ENCODE results near the gene CHN2. TPM values are rescaled to one million over a fixed set of nuclear protein-coding genes. Genes with fewer than 3 reads are reported as not detected.

CHN2 gene
- total RNA-seq, 2 donors from 2014 or later = 4.1 to 4.8 TPM

DNA sequence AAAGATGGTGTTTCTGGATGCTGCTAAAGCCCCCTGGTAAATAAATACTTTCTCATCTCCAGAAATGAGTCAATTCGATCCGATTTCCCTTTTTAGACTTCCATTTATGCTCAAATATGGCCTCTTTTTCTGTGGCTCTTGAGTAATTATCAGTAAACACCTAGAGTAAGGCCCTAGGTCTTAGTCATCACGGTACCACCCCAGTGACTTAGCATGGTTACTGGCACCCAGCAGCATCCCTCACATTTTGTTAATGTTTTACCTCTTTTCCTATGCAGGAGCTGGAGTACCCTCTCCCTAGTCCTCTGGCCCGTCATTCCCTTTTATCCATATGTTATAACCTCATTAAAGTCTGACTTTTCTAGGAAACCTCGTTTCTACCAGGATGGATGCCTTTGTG lies 19.5 kb downstream of the CHN2 start:
- intact Hi-C loops (cut with DNase I) = no loop called here
- no peak for ATAC-seq
- no peak for DNase-seq

DNA sequence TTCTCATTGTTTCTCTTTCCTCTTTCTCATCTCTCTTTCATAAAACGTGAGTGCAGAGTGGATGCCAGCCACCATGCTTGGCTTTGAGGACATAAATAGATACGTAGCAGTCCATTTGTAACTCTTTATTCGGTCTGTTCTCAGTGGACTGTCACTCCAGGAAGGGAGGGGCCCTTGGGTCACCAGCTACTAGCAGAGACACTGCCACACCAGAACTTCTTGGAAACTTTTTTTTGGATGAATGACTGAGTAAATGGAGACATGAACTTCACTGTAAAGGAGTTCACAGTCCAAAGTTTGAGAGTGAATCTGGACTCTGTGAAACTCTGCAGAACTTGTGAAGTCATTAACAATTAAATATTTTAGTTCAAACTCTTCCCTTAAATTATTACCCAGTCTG lies 20.2 kb downstream of the CHN2 start:
- intact Hi-C loops (cut with DNase I) = no loop called here
- ATAC-seq (no peak), DNase-seq (no peak)

GRCh38 chr7:29216128-29216527 lies 21.6 kb downstream of the CHN2 start:
- no peak for DNase-seq
- ATAC-seq = no peak
- intact Hi-C loops (cut with DNase I) = no loop called here

- no peak for DNase-seq
- intact Hi-C loops (cut with DNase I) = no loop called here
- peak; percentile 27 to 80 for ATAC-seq
Measured at GRCh38 chr7:29217113-29217512, 22.5 kb downstream of the CHN2 start.

- ATAC-seq = no peak
- DNase-seq = no peak
- intact Hi-C loops (cut with DNase I) = no loop called here
Measured at GRCh38 chr7:29224726-29225125, 30.2 kb downstream of the CHN2 start.

DNA sequence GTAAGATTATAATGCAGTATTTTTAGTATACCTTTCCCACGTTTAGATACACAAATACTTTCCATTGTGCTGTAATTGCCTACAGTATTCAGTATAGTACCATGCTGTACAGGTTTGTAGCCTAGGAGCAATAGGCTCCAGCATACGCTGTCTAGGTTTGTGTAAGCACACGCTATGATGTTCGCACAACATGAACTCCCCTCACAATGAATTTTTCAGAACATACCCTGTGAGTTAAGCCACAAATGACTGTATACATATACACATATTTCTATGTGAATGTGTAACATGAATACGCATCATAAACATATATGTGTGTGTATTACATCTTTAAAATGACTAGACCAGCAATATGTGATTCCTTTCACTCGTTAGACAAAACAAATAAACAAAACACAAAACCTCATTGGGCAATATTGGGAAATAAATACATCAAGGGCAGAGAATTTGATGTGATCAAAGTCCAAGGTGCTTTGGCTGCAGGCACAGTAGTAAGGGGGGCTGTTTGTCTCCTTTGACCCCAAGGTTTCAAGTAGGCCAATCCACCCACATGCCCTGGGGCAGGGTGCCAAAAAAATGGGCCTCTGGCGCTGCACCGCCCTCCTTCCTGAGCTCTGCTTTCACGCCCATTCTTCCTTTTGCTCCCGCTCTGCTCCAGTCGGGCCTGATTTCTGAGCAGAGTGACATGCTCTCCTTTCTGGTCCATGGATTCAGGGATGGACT lies 33.9 kb downstream of the CHN2 start:
- ATAC-seq = no peak
- DNase-seq = no peak
- intact Hi-C loops (cut with DNase I) = no loop called here

GRCh38 chr7:29229066-29229465 lies 34.5 kb downstream of the CHN2 start:
- intact Hi-C loops (cut with DNase I) = no loop called here
- no peak for DNase-seq
- no peak for ATAC-seq

GRCh38 chr7:29229946-29230345 lies 35.4 kb downstream of the CHN2 start:
- no peak for ATAC-seq
- intact Hi-C loops (cut with DNase I) = no loop called here
- no peak for DNase-seq

DNA sequence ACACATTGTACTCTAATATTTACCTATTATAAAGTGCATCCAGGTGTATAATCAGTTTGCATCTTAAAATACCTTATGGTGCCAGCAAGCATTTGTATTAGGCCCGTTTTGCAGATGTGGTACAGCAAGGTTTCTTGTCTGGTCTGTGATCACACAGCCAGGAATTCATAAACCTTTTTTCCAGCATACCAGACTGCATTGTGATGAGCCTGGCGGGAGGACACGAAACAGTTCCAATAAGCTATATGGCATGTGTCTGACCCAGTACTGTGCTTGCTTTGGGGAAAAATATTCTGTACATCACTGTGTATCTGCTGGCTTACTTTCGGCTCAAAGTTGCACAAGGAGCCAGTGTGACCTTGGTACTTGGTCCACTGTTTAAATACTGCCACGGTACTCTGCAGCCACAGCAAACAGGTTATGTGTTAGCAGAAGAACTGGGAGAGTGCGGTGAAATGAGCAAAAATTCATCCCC lies 36.3 kb downstream of the CHN2 start:
- ATAC-seq (no peak), DNase-seq (no peak)
- intact Hi-C loops (cut with DNase I) = no loop called here

GRCh38 chr7:29231671-29232232 lies 37.2 kb downstream of the CHN2 start:
- ATAC-seq (no peak), DNase-seq (no peak)
- intact Hi-C loops (cut with DNase I) = no loop called here

GRCh38 chr7:29234438-29234837 lies 39.9 kb downstream of the CHN2 start:
- ATAC-seq = no peak
- DNase-seq = no peak
- intact Hi-C loops (cut with DNase I) = no loop called here

DNA sequence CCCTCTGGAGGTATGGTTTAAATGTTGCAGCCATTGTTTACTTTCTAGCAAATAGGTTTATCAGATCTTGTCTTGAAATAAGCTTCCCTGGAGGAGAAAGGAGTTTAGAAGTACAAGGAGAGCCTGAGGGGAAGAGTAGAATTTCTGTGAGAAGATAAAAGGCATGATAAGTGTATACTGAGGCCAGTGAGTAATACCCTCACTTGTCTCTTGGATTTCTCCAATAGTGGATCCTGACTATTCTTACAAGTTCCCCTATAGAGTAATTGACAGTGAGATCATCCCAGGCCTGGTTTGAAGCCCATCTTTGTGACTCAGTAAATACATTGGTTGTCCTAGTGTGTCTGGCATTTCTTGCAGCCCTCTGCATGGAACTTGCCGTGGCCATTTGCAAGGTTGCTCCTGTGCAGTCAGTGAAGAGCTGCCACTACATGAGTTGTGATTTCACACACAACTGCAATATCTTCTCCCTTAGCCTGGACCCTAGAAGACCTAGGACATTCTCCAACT lies 41.6 kb downstream of the CHN2 start:
- ATAC-seq = no peak
- intact Hi-C loops (cut with DNase I) = no loop called here
- DNase-seq = no peak

GRCh38 chr7:29236649-29237048 lies 42.1 kb downstream of the CHN2 start:
- intact Hi-C loops (cut with DNase I) = no loop called here
- DNase-seq = no peak
- peak in 1 of 2 donors; percentile 31 for ATAC-seq

- peak; percentile 38 for DNase-seq
- intact Hi-C loops (cut with DNase I) = no loop called here
Measured at GRCh38 chr7:29237489-29237888, 42.9 kb downstream of the CHN2 start.

GRCh38 chr7:29239638-29240037 lies 45.1 kb downstream of the CHN2 start:
- DNase-seq = no peak
- no peak for ATAC-seq
- intact Hi-C loops (cut with DNase I) = no loop called here

More at GRCh38 chr7:29237489-29237888, 42.9 kb downstream of the CHN2 start:
- peak; percentile 53 to 87 for ATAC-seq

- no peak for DNase-seq
- intact Hi-C loops (cut with DNase I) = no loop called here
- ATAC-seq = no peak
Measured at GRCh38 chr7:29242265-29242664, 47.7 kb downstream of the CHN2 start.

- no peak for ATAC-seq
- intact Hi-C loops (cut with DNase I) = no loop called here
- no peak for DNase-seq
Measured at GRCh38 chr7:29243910-29244655, 49.5 kb downstream of the CHN2 start.

DNA sequence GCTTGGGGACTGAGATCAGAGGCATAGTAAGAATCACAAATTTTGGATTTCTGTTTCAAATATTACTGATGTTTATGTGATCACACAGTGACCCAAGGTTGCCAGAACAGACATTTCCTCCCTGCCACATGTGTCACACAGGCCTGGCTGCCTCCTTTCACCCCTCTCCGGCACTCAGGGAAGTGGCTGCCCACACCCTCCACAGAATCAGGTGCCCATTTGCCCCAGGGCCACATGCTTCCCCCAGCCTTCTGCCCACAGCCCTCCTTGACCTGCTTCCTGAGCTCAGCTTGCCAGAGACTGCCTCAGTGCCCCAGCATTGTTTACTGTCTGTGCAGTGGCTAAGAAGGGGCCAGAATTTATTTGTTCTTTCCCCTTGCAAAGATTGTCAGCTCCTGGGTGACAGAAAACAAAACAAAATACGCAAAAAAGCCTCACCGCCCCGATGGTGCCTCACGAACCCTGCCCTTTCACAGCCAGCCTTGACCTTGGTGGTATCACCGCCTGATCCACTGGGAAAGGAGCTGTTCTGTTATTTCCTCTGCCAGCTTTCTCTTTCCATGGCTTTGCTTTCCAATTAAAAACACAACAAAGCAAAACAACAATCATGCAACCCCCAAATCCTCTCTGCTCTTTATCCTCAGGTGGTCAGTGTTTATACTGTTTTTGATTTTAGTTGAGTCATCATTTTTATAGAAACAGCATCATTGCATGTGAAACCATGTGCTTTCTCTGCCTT lies 52.8 kb downstream of the CHN2 start:
- no peak for DNase-seq
- intact Hi-C loops (cut with DNase I) = no loop called here
- ATAC-seq = no peak

DNA sequence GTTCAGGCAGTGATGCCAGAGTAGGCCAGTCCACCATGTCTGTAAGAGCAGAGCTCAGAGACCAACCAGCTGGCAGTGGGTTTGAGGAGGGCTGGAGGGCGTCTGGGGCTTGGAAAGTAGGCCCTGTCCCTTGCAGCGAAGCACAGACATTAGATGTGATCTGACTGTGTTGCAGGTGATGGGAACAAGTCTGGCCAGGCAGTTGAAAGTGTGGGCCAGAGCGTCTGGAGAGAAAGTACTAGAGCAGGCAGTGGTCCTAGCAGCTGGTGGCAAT lies 53.3 kb downstream of the CHN2 start:
- intact Hi-C loops (cut with DNase I) = no loop called here
- ATAC-seq (no peak), DNase-seq (no peak)
